22Rv1 (cell line): ENCODE measurements around the gene FUT2.

Experiments used
- ZFX ChIP-seq: fragments of 450-650 bp; IDR thresholded peaks from 2 replicates; pipeline ENCODE4 v1.6.1; 2017; ENCODE audit warnings: antibody characterized with exemption, borderline replicate concordance
- TF ChIP-seq, protein P1 (sequence below): fragments of 450-650 bp; IDR thresholded peaks from 2 replicates; pipeline ENCODE4 v1.5.1; 2017; ENCODE audit warnings: mild to moderate bottlenecking

DNA sequence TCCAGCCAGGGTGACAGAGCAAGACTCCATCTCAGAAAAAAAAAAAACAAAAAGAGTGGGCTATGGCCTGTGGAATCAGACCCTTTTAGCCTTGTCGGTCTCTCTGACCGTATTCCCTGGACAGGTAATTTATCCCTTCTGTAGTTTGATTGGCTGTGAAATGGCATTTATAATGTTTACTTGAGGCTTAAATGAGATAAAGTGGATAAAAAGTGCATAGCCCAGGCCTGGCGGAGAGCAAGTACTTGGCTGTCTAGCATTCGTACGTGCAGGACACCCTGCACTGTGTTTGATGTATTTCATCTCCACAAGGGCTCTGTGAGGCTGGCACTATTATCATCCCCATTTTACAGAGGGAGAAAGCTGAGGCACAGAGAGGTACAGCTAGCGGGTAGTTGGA lies 30.0 kb upstream of the FUT2 start:
- TF ChIP-seq, protein P1, sequence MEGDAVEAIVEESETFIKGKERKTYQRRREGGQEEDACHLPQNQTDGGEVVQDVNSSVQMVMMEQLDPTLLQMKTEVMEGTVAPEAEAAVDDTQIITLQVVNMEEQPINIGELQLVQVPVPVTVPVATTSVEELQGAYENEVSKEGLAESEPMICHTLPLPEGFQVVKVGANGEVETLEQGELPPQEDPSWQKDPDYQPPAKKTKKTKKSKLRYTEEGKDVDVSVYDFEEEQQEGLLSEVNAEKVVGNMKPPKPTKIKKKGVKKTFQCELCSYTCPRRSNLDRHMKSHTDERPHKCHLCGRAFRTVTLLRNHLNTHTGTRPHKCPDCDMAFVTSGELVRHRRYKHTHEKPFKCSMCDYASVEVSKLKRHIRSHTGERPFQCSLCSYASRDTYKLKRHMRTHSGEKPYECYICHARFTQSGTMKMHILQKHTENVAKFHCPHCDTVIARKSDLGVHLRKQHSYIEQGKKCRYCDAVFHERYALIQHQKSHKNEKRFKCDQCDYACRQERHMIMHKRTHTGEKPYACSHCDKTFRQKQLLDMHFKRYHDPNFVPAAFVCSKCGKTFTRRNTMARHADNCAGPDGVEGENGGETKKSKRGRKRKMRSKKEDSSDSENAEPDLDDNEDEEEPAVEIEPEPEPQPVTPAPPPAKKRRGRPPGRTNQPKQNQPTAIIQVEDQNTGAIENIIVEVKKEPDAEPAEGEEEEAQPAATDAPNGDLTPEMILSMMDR, result no peak
- TF ChIP-seq ZFX, result no peak
